Measurements from ENCODE around the gene RABL6.
"Not testable (repeated sequence)": the region's sequence is repeated elsewhere in the genome, so short reads cannot be mapped to it uniquely, and the experiment has no call there.

The RABL6 gene

DNA sequence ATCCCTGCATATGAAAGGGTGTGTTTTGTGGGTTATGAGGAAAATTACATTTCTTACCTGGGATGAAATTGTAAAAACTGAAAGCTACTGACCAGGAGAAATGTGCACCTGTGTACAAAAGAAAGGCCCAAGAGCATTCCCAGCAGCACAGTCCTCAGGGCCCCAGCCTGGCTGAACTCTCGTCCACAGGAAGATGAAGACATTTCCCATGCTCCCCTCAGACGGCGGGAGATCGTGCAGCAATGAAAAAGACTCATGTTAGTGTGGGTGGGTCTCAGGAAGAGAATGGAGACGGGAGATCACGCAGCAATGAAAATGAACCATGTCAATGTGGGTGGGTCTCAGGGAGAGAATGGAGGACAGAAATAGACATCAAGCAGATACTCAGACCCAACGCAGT is 30.8 kb upstream of the RABL6 start:
- no peak for DNase-seq

DNA sequence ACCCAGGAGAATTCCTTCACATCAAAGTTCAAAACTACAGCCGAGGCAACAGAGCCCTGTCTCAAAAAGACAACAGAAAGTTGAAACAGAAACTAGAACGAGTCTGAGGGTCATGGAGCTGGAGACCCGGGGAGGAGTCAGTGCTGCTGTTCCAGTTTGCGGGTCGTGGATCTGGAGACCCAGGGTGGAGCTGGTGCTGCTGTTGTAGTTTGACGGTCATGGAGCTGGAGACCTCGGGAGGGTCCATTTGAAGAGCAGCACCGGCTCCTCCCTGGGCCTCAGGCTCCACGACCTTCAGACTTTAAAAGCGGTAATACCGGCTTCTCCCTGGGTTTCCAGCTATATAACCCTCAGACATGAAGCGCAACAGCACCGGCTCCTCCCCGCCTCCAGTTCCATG is 30.4 kb upstream of the RABL6 start:
- DNase-seq = no peak

- no peak for DNase-seq
Measured at GRCh38 chr9:136779808-136780207, 27.9 kb upstream of the RABL6 start.

DNA sequence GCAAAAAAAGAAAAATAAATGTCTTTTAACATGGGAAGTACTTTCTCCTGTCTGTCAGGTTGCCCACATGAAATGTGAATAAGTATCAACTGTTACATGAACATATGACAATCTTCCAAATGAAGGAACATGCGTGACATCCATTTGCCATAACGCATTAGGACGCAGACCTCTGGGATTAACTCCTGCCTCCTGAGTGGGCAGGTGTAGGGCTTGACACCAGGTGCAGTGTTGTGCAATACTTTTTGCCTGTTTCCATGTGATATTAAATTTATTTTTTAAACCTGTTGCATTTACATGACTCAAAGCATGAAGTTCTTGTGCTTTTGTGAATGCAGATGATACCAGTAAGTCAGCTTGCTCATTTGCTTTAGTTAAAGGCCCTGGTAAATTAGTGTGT is 25.3 kb upstream of the RABL6 start:
- DNase-seq = no peak

- peak; percentile 13 for DNase-seq
Measured at GRCh38 chr9:136784249-136784996, 23.3 kb upstream of the RABL6 start.

GRCh38 chr9:136784997-136785361 is 22.8 kb upstream of the RABL6 start:
- DNase-seq = no peak

GRCh38 chr9:136785565-136786355 is 22.0 kb upstream of the RABL6 start:
- DNase-seq = not testable (repeated sequence)

DNA sequence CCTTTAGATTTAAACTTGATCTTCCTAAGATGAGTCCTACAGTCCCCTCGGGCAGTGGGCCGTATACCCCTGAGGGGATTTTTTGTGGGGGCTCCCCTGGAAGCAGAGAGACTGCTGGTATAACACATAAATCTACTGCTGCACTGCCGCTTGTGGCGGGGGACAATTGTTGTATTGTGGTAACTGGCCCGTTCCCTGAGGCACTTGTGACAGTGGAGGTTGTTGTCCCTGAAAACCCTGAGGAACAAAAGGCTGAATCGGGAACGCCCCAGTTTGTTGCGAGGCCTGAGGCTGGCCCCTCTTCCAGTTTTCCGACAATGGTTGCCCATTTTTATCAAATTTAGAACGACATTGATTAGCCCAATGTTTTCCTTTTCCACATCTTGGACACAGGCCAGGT is 21.3 kb upstream of the RABL6 start:
- no peak for DNase-seq

DNA sequence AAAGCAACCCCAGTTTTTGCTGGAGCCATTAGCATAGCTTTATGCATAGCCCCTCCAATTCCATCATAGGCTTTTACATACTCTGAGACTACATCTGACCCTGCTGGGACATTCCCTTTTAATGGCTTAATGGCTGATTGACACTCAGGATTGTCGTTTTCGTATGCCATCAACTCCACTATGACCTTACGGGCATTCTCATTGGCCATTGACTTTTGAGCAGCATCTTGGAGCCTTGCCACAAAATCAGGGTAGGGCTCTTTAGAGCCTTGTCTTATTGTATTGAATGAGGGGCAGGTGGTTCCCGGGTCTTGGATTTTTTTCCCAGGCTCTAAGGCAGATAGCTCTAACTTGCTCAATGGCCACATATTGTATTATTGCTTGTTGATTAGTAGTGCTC is 20.8 kb upstream of the RABL6 start:
- not testable (repeated sequence) for DNase-seq

DNA sequence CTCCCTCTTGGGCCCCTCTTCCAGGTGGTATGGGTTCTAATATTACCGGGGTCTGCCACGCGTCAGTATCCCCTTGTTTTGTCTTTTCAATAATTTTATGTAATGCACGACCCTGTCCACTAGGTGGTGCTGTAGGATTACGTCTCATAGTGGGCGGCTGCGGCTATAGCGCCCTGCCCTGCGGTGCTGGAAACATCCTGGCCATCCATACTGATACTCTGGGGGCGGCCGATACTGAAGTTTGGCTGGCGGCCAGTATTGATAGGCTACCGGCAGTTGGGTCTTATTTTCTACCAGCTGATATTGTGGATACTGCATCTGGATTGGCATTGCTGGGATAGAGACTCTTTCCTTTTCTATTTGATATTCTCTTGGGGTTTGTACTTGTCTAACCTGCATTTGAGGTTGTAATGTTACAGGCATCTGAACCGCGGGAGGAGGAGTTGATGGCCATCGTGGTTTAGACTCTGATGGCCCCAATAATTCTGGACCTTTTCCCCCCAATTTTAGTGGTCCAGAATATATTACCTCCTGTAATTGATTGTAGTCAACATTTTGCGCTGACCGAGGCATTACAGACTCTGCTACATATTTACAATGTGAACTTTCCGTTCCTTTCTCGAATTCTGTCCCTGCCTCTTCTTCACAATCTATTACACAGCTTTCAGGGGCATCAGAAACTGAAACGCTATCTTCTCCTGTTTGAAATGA is 19.9 kb upstream of the RABL6 start:
- DNase-seq = peak; percentile 61

DNA sequence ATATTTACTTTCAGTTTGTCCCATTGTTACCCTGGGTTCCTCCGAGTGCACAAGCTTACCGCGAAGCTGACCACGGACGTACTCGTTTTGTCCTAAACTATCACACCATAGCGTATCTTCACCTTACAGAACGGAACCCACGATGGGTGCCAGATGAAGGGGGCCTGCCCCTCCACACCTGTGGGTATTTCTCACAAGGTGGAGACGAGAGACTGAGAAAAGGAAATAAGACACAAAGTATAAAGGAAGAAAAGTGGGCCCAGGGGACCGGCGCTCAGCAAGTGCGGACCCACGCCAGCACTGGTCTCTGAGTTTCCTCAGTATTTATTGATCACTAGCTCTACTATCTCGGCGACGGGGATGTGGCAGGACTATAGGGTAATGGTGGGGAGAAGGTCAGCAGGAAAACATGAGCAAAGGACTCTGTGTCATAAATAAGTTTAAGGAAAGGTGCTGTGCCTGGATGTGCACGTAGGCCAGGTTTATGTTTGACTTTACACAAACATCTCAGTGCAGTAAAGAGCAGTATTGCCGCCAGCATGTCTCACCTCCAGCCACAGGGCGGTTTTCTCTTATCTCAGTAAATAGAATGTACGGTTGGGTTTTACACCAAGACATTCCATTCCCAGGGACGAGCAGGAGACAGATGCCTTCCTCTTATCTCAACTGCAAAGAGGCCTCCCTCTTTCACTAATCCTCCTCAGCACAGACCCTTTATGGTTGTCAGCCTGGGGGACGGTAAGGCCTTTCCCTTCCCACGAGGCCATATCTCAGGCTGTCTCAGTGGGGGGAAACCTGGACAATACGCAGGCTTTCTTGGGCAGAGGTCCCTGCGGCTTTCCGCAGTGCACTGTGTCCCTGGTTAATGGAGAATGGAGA is 18.9 kb upstream of the RABL6 start:
- DNase-seq = not testable (repeated sequence)

DNA sequence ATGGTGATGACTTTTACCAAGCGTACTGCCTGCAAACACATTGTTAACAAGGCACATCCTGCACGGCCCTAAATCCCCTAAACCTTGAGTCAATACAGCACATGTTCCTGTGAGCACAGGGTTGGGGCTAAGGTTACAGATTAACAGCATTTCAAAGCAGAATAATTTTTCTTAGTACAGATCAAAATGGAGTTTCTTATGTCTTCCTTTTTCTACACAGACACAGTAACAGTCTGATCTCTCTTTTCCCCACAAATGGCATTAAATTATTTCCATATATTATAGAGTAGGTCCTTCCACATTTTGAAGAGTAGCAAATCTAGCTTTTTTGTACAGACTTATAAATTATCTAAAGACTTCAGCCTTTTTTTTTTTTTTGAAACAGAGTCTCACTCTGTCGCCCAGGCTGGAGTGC is 18.2 kb upstream of the RABL6 start:
- DNase-seq = no peak

DNA sequence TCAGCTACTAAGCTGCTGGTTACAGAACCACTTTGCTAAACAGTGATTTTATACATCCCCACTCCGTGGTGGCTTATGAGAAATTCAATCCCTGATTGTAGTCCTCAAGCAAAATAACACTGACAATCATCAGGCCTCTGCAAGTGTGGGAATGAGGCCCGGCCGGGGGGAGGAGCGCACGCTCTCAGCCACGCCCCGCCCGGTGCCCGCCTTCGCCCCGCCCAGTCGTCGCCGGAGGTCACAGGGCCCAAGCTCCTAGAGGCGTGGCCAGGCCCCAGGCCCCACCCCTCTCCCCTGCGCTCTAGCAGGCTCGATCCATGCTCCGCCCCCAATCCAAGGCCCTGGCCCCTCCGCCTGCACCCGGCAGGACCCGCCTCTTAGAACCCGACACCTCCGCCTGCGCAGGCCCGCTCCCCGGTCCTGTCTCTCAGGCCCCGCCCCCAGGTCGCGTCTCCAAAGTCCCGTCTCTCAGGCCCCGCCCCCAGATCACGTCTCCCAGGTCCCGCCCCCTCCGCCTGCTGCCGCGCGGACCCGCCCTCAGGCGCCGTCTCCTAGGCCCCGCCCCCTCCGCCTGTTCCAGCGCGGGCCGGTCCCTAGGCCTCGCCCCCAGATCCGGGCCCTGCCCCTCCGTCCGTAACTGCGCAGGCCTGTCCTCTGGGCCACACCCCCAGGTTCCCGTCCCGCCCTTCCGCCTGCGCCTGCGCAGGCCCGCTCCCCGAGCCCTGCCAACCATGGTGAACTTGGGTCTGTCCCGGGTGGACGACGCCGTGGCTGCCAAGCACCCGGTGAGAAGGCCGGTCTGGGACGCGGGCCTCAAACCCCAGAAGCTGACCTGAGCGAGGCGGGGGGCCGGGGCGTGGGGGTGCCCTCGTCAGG is 16.9 kb upstream of the RABL6 start, which contains the start of gene TMEM141:
Gene TMEM141, plus strand, starts transcription at position 705 of the 876 bp plus-strand sequence. Its CDS starts 27 bp downstream, at position 732.
- DNase-seq = peak; percentile 99

GRCh38 chr9:136791516-136792276 is 16.1 kb upstream of the RABL6 start:
- peak; percentile 53 for DNase-seq

DNA sequence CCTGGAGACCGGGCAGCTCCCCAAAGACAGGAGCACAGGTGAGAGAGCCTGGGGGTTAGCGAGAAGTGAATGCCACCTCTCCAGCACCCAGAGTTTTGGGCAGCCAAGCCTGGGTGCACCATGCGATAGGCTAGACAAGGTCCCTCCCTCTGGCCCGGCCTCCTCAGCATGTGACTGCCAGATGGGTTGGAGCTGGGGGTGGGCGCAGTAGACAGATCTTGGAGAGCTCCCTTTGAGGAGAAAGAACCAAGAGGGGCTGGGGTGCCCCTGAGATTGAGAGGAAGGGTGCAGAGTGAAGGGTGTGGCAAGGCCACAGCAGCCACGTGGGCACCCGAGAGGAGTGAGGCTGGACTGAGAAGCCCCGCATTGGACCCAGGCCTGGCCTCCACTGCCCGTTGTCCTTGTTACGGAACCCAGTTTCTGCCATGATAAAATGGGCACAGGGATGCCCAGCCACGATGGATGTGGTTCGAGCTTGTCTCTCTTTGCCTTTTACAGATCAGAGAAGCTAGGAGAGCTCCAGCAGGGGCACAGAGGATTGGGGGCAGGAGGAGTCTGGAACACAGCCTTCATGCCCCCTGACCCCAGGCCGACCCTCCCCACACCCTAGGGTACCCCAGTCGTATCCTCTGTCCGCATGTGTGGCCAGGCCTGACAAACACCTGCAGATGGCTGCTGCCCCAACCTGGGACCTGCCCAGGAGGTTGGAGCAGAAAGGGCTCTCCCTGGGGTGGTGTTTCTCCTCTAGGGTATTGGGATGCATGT is 15.2 kb upstream of the RABL6 start:
- no peak for DNase-seq

DNA sequence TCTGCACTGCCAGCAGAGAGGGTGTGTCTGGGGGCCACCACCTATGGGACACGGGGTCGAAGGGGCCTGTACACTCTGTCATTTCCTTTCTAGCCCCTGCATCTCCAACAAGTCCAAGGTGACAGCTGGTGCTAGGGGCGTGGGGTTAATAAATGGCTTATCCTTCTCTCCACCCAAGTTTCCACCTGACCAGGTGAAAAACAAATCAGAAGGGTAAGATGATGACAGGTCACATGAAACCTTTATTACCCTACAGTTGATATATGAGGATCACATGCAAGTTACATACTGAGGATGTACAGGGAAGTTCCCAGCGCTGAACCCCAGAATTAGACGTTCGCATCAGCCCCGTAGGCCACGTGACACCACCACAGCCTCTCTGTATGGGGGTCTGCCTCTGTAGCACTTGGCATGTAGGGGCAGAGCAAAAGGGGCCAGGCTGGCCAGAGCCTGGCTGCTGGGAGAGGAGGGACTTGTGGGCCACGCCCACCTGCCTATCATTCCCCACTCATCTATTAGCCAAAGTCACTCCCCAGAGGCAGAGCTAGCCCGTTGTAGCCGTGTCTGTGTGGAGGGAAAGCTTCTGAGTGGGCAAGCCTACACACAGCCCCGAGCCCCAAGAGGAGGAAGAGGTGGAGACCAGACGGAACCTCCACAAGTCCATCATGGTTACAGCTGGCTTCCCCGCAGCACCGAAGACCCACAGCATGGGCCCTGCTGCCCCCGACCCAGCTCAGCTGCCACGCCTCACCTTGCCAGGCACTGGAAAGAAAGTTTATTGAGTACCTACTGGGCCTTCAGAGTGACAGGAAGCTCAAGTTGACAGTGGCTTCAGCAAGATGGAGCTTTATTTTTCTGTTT is 14.4 kb upstream of the RABL6 start:
- DNase-seq = no peak

DNA sequence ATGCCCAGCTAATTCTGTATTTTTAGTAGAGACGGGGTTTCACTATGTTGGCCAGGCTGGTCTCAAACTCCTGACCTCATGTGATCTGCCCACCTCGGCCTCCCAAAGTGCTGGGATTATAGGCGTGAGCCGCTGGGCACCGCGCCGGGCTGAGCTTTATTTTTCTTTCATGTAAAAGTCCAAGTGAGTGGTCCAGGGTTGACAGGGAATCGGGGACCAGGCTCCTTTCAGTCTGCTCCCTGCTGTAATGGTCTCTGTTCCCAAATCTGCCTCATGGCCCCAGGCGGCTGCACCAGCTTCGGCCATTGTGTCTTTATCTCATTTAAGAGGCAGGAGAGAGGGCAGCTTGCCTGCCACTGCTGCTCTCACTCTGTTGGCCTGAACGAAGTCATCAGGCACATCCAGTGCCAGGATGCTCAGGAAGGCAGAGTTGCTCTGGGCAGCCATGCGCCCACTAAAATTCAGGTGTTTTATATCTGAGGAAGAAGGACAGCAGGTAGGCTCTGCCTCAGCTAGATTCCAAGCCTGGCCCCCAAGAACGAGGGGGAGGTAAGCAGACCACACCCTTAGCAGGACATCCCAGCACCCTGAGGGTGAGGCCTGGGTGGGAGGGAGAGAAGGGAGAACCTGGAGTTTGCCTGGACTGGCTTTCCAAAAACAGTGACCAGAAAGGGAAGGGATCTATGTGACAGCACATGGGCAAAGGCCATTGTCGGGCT is 13.3 kb upstream of the RABL6 start:
- DNase-seq = no peak

DNA sequence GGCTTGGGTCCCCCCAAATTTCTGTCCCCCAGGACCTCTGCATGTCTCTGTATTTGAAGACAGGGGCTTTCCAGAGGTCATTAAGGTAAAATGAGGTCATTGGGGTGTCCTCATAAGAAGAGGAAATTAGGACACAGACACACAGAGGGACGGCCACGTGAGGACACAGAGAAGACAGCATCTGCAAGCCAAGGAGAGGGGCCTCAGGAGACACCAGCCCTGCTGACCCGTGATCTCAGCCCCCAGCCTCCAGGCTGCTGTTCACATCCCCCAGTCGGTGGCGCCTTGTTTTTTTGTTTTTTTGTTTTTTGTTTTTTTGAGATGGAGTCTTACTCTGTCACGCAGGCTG is 12.8 kb upstream of the RABL6 start:
- no peak for DNase-seq
